ENCODE measurements around the gene ATF7.

- TF ChIP-seq, protein P1, sequence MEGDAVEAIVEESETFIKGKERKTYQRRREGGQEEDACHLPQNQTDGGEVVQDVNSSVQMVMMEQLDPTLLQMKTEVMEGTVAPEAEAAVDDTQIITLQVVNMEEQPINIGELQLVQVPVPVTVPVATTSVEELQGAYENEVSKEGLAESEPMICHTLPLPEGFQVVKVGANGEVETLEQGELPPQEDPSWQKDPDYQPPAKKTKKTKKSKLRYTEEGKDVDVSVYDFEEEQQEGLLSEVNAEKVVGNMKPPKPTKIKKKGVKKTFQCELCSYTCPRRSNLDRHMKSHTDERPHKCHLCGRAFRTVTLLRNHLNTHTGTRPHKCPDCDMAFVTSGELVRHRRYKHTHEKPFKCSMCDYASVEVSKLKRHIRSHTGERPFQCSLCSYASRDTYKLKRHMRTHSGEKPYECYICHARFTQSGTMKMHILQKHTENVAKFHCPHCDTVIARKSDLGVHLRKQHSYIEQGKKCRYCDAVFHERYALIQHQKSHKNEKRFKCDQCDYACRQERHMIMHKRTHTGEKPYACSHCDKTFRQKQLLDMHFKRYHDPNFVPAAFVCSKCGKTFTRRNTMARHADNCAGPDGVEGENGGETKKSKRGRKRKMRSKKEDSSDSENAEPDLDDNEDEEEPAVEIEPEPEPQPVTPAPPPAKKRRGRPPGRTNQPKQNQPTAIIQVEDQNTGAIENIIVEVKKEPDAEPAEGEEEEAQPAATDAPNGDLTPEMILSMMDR (IDR thresholded peaks at IDR 0.05), result no peak
- TF ChIP-seq ZFX (IDR thresholded peaks at IDR 0.05; ENCODE audit: borderline replicate concordance), result no peak
These were observed 49.0 kb upstream of the ATF7 start for GRCh38 chr12:53674977-53675700.
